DLD1 (cell line): ENCODE measurements around the gene CACHD1.
"Not testable (repeated sequence)": the region's sequence is repeated elsewhere in the genome, so short reads cannot be mapped to it uniquely, and the experiment has no call there.

Source experiments
- in situ Hi-C: cut with HindIII; loops from 2 replicates; pipeline ENCODE4 v1.10.0; 2017; ENCODE audit warnings: low sequenced_read_pairs

The CACHD1 gene

GRCh38 chr1:64493831-64494230 lies 23.9 kb downstream of the CACHD1 start:
- in situ Hi-C loops, result no loop called here

DNA sequence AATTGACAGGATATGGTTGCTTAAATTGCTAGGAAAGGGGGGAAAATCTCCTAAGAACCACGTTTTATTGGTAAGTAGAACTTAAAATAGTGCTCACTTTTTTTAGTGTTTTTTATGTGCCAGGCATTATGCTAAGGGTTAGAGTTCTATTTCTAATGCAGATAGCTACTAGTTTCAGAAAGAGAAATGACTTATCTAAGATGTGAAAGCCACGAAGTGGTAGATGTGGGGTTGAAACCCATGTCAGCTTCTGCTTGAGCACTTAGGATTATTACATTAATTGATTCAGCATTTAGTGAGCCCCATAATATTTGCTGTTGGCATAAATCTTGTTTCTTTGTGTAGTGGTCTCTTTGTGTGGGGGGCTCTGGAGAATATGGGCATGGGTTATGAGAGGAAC lies 24.7 kb downstream of the CACHD1 start:
- in situ Hi-C loops, result no loop called here

DNA sequence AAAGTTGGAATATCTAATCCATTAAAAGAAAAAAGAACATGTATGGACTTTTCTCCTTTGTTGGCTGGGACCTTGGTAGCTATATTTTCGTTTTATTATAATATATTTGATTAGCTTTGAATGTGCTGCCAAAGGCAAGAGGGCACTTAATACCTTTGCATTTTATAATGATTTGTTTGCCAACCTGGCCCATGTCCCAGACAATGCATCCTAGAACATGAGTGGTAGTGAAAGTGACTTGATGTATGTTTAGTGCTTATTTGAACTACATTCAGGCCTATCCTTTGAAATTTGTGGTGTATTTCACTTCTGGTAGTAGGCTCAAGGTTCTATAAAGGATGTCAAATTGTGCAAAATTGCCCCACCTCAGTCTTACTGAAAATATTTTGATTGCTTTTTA lies 25.9 kb downstream of the CACHD1 start:
- in situ Hi-C loops, result no loop called here

- in situ Hi-C loops, result no loop called here
Observed at GRCh38 chr1:64496606-64497005, 26.7 kb downstream of the CACHD1 start.

DNA sequence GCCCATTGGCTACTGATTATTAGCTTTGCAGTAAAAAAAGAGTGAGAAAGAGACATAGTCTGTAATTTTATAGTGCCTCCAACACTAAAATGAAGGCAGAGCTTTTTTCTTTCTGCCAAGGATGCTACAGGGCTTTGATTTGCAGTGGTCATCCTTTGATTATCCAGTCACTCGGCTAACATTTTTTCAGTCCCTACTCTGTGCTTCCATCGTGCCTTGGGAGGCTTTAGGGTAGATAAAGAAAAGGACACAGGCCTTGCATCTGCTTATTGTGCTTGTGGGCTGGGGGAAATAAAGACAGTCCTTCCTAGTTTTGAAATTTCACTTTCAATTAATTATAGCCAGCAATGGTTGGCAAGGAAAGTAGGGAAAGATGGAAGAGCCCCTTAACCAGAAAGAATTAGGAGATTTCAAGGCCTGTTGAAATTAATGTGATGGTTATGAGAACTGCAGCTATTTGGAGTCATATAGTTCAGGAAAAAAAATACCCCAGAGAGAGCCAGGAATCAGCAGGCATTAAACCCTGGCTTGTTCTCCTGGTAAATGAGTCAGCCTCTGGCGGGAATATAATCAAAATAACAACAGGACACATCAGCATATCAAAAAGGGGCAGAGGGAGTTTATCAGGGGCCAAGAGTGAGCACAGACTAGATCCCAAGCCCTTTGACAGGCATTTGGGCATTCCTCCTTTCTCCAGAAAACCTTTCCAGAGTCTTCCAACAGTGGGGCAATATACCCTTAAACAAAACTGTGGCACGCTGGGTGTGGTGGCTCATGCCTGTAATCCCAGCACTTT lies 27.4 kb downstream of the CACHD1 start:
- in situ Hi-C loops, result no loop called here

GRCh38 chr1:64498325-64498724 lies 28.4 kb downstream of the CACHD1 start:
- in situ Hi-C loops, result no loop called here

DNA sequence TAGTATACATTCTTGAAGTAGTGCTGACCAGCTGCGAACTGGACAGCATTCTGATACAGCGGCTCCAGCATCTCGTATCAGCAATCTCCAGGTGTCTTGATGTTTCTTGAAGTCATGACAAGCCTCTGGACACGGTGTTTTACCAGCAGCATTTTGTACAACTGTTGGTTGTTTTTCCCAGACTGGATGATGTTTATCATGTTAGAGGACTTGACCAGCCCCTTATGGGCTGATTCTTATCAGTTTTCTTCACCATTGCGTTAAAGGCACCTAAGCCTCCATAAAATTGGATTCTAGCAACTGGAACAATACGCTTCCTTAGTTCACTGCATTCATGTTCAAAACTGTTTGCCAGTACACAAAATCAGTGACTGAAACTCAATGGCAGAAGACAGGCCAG lies 29.1 kb downstream of the CACHD1 start:
- in situ Hi-C loops, result no loop called here

DNA sequence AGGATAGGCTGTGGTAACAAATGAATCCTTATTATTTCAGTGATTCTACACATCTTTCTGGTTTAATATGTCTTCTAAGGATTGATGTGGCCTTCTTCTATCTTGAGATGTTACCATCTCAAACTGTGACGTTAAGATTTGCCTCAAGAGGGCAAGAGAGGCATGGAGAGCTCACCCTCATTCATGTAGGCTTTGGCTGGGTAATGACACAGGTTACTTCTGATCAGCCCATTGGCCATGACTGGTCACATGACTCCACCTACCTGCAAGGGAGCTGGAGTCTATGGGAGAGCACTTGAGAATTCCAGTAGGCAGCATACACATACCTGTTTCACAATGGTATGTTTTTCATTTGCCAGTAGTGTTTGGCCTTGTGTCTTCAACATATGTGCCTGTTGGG lies 30.0 kb downstream of the CACHD1 start:
- in situ Hi-C loops, result no loop called here

- in situ Hi-C loops, result no loop called here
Observed at GRCh38 chr1:64502083-64502482, 32.2 kb downstream of the CACHD1 start.

DNA sequence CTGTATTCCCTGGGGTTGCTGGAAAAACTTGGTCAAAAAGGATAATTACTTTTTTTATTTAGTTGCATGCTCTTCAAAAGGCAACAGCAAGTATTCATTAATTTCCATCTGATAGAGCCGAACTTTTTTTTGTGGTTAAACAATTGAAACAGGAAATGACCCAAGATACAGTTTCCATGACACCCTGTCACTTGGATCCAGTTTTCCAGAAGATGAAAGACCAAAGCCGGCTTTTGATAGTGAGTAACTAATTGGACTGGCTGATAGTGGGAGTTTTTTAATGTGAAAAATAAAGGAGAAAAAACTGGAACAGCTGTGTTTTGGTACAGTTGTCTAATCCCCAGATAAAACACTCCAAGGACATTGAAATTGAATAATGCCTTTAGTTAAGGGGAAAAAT lies 33.0 kb downstream of the CACHD1 start:
- in situ Hi-C loops, result no loop called here

GRCh38 chr1:64505232-64505943 lies 35.5 kb downstream of the CACHD1 start:
- in situ Hi-C loops, result no loop called here

- in situ Hi-C loops, result no loop called here
Observed at GRCh38 chr1:64505944-64506655, 36.2 kb downstream of the CACHD1 start.

- in situ Hi-C loops, result no loop called here
Observed at GRCh38 chr1:64508629-64509028, 38.7 kb downstream of the CACHD1 start.

GRCh38 chr1:64511044-64511443 lies 41.1 kb downstream of the CACHD1 start:
- in situ Hi-C loops, result no loop called here

DNA sequence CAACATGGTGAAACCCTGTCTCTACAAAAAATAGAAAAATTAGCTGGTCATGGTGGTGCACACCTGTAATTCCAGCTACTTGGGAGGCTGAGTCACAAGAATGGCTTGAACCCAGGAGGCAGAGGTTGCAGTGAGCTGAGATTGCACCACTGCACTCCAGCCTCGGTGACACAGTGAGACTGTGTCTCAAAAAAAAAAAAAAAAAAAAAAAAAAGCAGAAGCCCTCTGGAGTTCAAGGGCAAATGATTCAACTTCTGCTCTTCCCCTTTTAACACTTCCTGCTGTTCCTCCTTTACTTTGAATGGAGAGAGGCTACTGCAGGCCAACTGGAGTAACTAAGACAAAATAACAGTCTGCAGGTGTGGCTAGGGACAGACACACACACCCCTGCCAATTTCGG lies 42.3 kb downstream of the CACHD1 start:
- in situ Hi-C loops, result not testable (repeated sequence)

GRCh38 chr1:64513545-64513944 lies 43.6 kb downstream of the CACHD1 start:
- in situ Hi-C loops, result no loop called here

DNA sequence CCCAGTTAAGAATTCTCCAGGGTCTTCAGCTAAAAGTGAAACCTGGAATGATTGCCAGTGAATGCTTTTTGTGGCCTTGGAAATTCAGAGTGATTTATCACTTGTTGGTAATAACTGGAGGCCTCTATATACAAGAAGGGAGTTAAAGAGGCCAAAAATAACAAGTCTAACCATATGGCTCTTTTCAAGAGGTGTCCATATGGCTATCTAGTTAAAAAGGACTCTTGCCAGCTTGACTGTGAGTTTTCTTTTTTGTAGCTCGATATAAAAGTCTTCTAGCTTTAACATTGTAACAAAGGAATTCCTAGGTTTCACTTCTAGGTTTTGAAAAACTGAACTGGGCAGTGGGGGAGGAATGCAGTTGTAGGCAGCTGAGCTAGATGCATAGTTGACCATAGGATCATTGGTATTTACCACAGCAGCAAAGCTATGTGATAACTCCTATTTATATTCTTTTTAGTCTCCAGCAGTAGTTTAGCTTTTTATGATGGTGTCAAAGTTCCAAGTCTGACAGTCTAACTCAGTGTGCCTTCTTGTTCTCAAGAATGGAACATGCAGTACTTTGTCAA lies 44.4 kb downstream of the CACHD1 start:
- in situ Hi-C loops, result no loop called here

- in situ Hi-C loops, result no loop called here
Observed at GRCh38 chr1:64515427-64515826, 45.5 kb downstream of the CACHD1 start.

DNA sequence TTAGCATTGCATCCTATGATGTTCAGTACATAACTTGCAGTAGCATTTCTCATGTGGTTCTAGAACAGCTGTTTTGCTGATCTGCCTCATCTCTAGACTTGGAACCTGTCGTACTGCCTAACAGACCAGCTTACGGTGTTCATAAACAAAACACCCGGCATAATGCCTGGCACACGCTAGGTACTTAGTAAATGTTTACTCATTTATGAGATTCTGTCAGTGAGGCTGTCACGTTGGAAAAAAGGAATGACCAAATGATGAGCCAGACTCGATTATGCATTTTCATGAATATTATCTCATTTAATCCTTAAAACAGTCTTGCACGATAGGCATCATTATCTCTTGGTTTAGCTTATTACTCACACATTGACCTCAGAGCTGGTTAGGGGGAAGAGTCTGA lies 46.4 kb downstream of the CACHD1 start:
- in situ Hi-C loops, result no loop called here

GRCh38 chr1:64516803-64517568 lies 47.1 kb downstream of the CACHD1 start:
- in situ Hi-C loops, result no loop called here

- in situ Hi-C loops, result no loop called here
Observed at GRCh38 chr1:64517640-64518039, 47.7 kb downstream of the CACHD1 start.
